ENCODE data around the gene CITED4.

The CITED4 gene

GRCh38 chr1:40862008-40862863, at the start of gene CITED4:
Gene CITED4 (minus strand): TSS chr1:40862363. CDS start chr1:40862127, 236 bp downstream.
- Histone ChIP-seq H3K4me3 (ENCODE audit: low read depth, low read length) (peak within 1 kb of the TSS; percentile 86), H3K4me1 (ENCODE audit: control insufficient read depth, insufficient read depth, low read length, unreplicated experiment) (peaks cover 11% of the 10 kb centered on the region), H3K36me3 (ENCODE audit: insufficient read depth, low read length) (no peaks in the 10 kb centered on the region), H3K27ac (ENCODE audit: low read depth, low read length) (no peak within 1 kb of the TSS; the same call in 1 of the 2 replicates), H3K79me2 (ENCODE audit: control insufficient read depth, insufficient read depth, low read length, unreplicated experiment) (peaks cover 6% of the 10 kb centered on the region), H3K27me3 (ENCODE audit: insufficient read depth, low read length) (no peaks in the 10 kb centered on the region), H2AFZ (ENCODE audit: low read length, unreplicated experiment) (peak within 1 kb of the TSS; percentile 46)

GRCh38 chr1:40911105-40911504, 48.9 kb upstream of the CITED4 start:
- Histone ChIP-seq H3K27ac (ENCODE audit: low read depth, low read length) (no peak overlapping the region), H3K79me2 (ENCODE audit: control insufficient read depth, insufficient read depth, low read length, unreplicated experiment) (no peaks in the 10 kb centered on the region), H3K27me3 (ENCODE audit: insufficient read depth, low read length) (no peaks in the 10 kb centered on the region), H2AFZ (ENCODE audit: low read length, unreplicated experiment) (no peak overlapping the region), H3K4me1 (ENCODE audit: control insufficient read depth, insufficient read depth, low read length, unreplicated experiment) (no peaks in the 10 kb centered on the region), H3K4me3 (ENCODE audit: low read depth, low read length) (no peak overlapping the region), H3K36me3 (ENCODE audit: insufficient read depth, low read length) (no peaks in the 10 kb centered on the region)

GRCh38 chr1:40909281-40909680, 47.1 kb upstream of the CITED4 start:
- Histone ChIP-seq H3K36me3 (ENCODE audit: insufficient read depth, low read length) (no peaks in the 10 kb centered on the region), H3K4me3 (ENCODE audit: low read depth, low read length) (no peak overlapping the region), H3K27me3 (ENCODE audit: insufficient read depth, low read length) (no peaks in the 10 kb centered on the region), H3K79me2 (ENCODE audit: control insufficient read depth, insufficient read depth, low read length, unreplicated experiment) (no peaks in the 10 kb centered on the region), H3K4me1 (ENCODE audit: control insufficient read depth, insufficient read depth, low read length, unreplicated experiment) (no peaks in the 10 kb centered on the region), H3K27ac (ENCODE audit: low read depth, low read length) (no peak overlapping the region), H2AFZ (ENCODE audit: low read length, unreplicated experiment) (no peak overlapping the region)

- peaks cover 1% of the 10 kb centered on the region for H3K4me1 ChIP-seq (ENCODE audit: control insufficient read depth, insufficient read depth, low read length, unreplicated experiment)
- H3K27me3 ChIP-seq (ENCODE audit: insufficient read depth, low read length) = no peaks in the 10 kb centered on the region
- H3K79me2 ChIP-seq (ENCODE audit: control insufficient read depth, insufficient read depth, low read length, unreplicated experiment) = no peaks in the 10 kb centered on the region
- H3K27ac ChIP-seq (ENCODE audit: low read depth, low read length) = no peak overlapping the region
- no peak overlapping the region for H3K4me3 ChIP-seq (ENCODE audit: low read depth, low read length)
- H2AFZ ChIP-seq (ENCODE audit: low read length, unreplicated experiment) = no peak overlapping the region
- H3K36me3 ChIP-seq (ENCODE audit: insufficient read depth, low read length) = no peaks in the 10 kb centered on the region
Measured at GRCh38 chr1:40908350-40908749, 46.2 kb upstream of the CITED4 start.

- Histone ChIP-seq H3K4me1 (ENCODE audit: control insufficient read depth, insufficient read depth, low read length, unreplicated experiment) (peaks cover 6% of the 10 kb centered on the region), H3K36me3 (ENCODE audit: insufficient read depth, low read length) (no peaks in the 10 kb centered on the region), H2AFZ (ENCODE audit: low read length, unreplicated experiment) (no peak overlapping the region), H3K27me3 (ENCODE audit: insufficient read depth, low read length) (no peaks in the 10 kb centered on the region), H3K27ac (ENCODE audit: low read depth, low read length) (no peak overlapping the region), H3K4me3 (ENCODE audit: low read depth, low read length) (no peak overlapping the region), H3K79me2 (ENCODE audit: control insufficient read depth, insufficient read depth, low read length, unreplicated experiment) (no peaks in the 10 kb centered on the region)
Measured at GRCh38 chr1:40907899-40908298, 45.7 kb upstream of the CITED4 start.

- Histone ChIP-seq H3K79me2 (ENCODE audit: control insufficient read depth, insufficient read depth, low read length, unreplicated experiment) (no peaks in the 10 kb centered on the region), H3K27ac (ENCODE audit: low read depth, low read length) (no peak overlapping the region), H3K36me3 (ENCODE audit: insufficient read depth, low read length) (no peaks in the 10 kb centered on the region), H3K4me1 (ENCODE audit: control insufficient read depth, insufficient read depth, low read length, unreplicated experiment) (peaks cover 16% of the 10 kb centered on the region), H3K27me3 (ENCODE audit: insufficient read depth, low read length) (no peaks in the 10 kb centered on the region), H3K4me3 (ENCODE audit: low read depth, low read length) (no peak overlapping the region), H2AFZ (ENCODE audit: low read length, unreplicated experiment) (no peak overlapping the region)
Measured at GRCh38 chr1:40906781-40907400, 44.7 kb upstream of the CITED4 start.

GRCh38 chr1:40905061-40905460, 42.9 kb upstream of the CITED4 start:
- Histone ChIP-seq H3K79me2 (ENCODE audit: control insufficient read depth, insufficient read depth, low read length, unreplicated experiment) (no peaks in the 10 kb centered on the region), H3K36me3 (ENCODE audit: insufficient read depth, low read length) (no peaks in the 10 kb centered on the region), H3K4me3 (ENCODE audit: low read depth, low read length) (no peak overlapping the region), H2AFZ (ENCODE audit: low read length, unreplicated experiment) (no peak overlapping the region), H3K27me3 (ENCODE audit: insufficient read depth, low read length) (no peaks in the 10 kb centered on the region), H3K27ac (ENCODE audit: low read depth, low read length) (no peak overlapping the region), H3K4me1 (ENCODE audit: control insufficient read depth, insufficient read depth, low read length, unreplicated experiment) (peaks cover 23% of the 10 kb centered on the region)

- Histone ChIP-seq H2AFZ (ENCODE audit: low read length, unreplicated experiment) (peak overlapping the region; percentile 8), H3K79me2 (ENCODE audit: control insufficient read depth, insufficient read depth, low read length, unreplicated experiment) (no peaks in the 10 kb centered on the region), H3K27me3 (ENCODE audit: insufficient read depth, low read length) (no peaks in the 10 kb centered on the region), H3K4me1 (ENCODE audit: control insufficient read depth, insufficient read depth, low read length, unreplicated experiment) (peaks cover 38% of the 10 kb centered on the region), H3K4me3 (ENCODE audit: low read depth, low read length) (no peak overlapping the region), H3K36me3 (ENCODE audit: insufficient read depth, low read length) (no peaks in the 10 kb centered on the region), H3K27ac (ENCODE audit: low read depth, low read length) (peak overlapping the region; percentile 89)
Measured at GRCh38 chr1:40903106-40903505, 40.9 kb upstream of the CITED4 start.

- Histone ChIP-seq H3K79me2 (ENCODE audit: control insufficient read depth, insufficient read depth, low read length, unreplicated experiment) (no peaks in the 10 kb centered on the region), H3K4me1 (ENCODE audit: control insufficient read depth, insufficient read depth, low read length, unreplicated experiment) (peaks cover 47% of the 10 kb centered on the region), H3K36me3 (ENCODE audit: insufficient read depth, low read length) (no peaks in the 10 kb centered on the region), H3K4me3 (ENCODE audit: low read depth, low read length) (no peak overlapping the region), H3K27ac (ENCODE audit: low read depth, low read length) (peak overlapping the region; percentile 89), H2AFZ (ENCODE audit: low read length, unreplicated experiment) (peak overlapping the region; percentile 8), H3K27me3 (ENCODE audit: insufficient read depth, low read length) (no peaks in the 10 kb centered on the region)
Measured at GRCh38 chr1:40901886-40902852, 40.0 kb upstream of the CITED4 start.

- Histone ChIP-seq H3K27ac (ENCODE audit: low read depth, low read length) (peak overlapping the region; percentile 90), H3K4me1 (ENCODE audit: control insufficient read depth, insufficient read depth, low read length, unreplicated experiment) (peaks cover 47% of the 10 kb centered on the region)
Measured at GRCh38 chr1:40899230-40899870, 37.2 kb upstream of the CITED4 start.

More at GRCh38 chr1:40899230-40899870, 37.2 kb upstream of the CITED4 start:
- Histone ChIP-seq H2AFZ (ENCODE audit: low read length, unreplicated experiment) (no peak overlapping the region), H3K4me3 (ENCODE audit: low read depth, low read length) (no peak overlapping the region), H3K36me3 (ENCODE audit: insufficient read depth, low read length) (no peaks in the 10 kb centered on the region), H3K79me2 (ENCODE audit: control insufficient read depth, insufficient read depth, low read length, unreplicated experiment) (no peaks in the 10 kb centered on the region), H3K27me3 (ENCODE audit: insufficient read depth, low read length) (no peaks in the 10 kb centered on the region)
